Liver (tissue), 3 donors: ENCODE results near the gene CPNE5.

Experiments used
- JUND ChIP-seq, 2 donors: IDR thresholded peaks; 2 replicates each; pipeline ENCODE4 v1.6.1; 2016; ENCODE audit warnings: antibody characterized with exemption in 2 of 2
- RAD21 ChIP-seq, 2 donors: IDR thresholded peaks; 2 replicates each; pipeline ENCODE4 v1.6.1; 2016; ENCODE audit warnings: antibody characterized with exemption in 2 of 2, mild to moderate bottlenecking in 2 of 2
- SP1 ChIP-seq: IDR thresholded peaks from 2 replicates; pipeline ENCODE4 v1.6.1; 2018; ENCODE audit warnings: antibody characterized with exemption, mild to moderate bottlenecking
- TF ChIP-seq, protein P1 (sequence below): fragments of 150-350 bp; IDR thresholded peaks from 2 replicates; pipeline ENCODE4 v1.5.1; 2017; ENCODE audit warnings: improper control_type of control experiment, low read depth, low read length; ENCODE audit not compliant: missing input control
- donor health status: healthy.
- donor health status: healthy.

DNA sequence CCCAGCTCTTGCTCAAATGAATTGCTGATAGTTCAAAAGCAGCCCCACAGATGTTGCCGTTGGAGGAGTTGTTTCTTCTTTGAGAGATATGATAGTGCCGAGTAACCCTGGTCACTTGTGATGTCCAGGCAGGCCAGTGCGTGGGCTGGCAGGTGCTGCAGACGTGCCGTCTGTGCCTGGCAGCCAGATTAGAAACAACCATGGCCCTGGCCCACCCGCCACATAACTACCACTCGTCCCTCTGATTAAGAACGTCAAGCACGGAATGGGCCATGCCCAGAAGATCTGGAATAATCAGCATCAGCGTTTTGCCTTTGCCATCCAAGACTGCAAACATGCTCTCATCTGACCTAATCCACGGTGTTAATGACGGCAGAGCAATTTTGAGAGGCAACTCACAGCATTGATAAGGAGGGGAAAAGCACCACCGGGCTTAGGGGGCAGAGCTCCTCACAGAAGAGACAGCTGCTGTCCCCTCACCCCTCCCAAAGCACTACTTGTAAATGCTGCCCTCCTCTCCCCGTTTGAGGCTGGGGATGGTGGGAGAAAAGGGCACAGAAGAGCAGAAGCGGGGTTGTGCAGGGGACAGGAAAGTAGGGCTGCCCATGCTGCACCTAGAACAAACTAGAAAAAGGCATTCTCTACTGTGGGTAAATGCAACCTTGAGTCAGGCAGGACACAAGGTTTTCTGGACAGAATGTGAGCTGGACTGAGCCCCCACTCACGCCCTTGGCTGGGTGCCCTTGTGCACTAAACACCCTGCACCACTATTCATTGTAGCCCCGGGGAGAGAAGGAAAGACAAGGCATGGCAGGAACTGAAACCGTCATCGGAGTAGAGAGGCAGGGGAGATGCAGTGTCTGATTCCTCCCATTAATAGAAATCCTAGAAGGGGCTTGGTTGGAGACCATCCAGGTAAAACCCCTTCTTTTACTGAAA is 5.3 kb upstream of the CPNE5 start:
- TF ChIP-seq, protein P1, sequence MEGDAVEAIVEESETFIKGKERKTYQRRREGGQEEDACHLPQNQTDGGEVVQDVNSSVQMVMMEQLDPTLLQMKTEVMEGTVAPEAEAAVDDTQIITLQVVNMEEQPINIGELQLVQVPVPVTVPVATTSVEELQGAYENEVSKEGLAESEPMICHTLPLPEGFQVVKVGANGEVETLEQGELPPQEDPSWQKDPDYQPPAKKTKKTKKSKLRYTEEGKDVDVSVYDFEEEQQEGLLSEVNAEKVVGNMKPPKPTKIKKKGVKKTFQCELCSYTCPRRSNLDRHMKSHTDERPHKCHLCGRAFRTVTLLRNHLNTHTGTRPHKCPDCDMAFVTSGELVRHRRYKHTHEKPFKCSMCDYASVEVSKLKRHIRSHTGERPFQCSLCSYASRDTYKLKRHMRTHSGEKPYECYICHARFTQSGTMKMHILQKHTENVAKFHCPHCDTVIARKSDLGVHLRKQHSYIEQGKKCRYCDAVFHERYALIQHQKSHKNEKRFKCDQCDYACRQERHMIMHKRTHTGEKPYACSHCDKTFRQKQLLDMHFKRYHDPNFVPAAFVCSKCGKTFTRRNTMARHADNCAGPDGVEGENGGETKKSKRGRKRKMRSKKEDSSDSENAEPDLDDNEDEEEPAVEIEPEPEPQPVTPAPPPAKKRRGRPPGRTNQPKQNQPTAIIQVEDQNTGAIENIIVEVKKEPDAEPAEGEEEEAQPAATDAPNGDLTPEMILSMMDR: no peak
- TF ChIP-seq SP1 (no peak), JUND (IDR thresholded peaks at IDR 0.05) (no peak), RAD21 (IDR thresholded peaks at IDR 0.05) (no peak)
